HEK293T (cell line): ENCODE measurements around the gene BRPF1.

ENCODE experiments used
- CTCF ChIA-PET: fragments of 350-600 bp; formaldehyde crosslinking; extraction: SDS; loops from one replicate; lab custom pipeline; 2021; ENCODE audit warnings: antibody characterized with exemption, inconsistent platforms; lab: Yijun Ruan, JAX
- POLR2A ChIA-PET: fragments of 350-600 bp; formaldehyde crosslinking; extraction: SDS; loops from one replicate; lab custom pipeline; 2020; ENCODE audit warnings: antibody characterized with exemption, inconsistent platforms; lab: Yijun Ruan, JAX
- DNase-seq: peaks from one replicate; pipeline ENCODE4 v3.0.0; 2012; ENCODE audit warnings: mixed read lengths; ENCODE audit errors: extremely low spot score
- ARNT ChIP-seq: fragments of 450-650 bp; IDR thresholded peaks from 2 replicates; pipeline ENCODE4 v1.6.1; 2017; ENCODE audit warnings: mild to moderate bottlenecking
- BHLHE40 ChIP-seq: fragments of 450-650 bp; IDR thresholded peaks from 2 replicates; pipeline ENCODE4 v1.6.1; 2016; ENCODE audit warnings: mild to moderate bottlenecking, moderate library complexity, borderline replicate concordance
- CTBP1 ChIP-seq: fragments of 450-650 bp; IDR thresholded peaks from 2 replicates; pipeline ENCODE4 v1.6.1; 2016; ENCODE audit warnings: borderline replicate concordance
- ELF4 ChIP-seq: fragments of 450-650 bp; IDR thresholded peaks from 2 replicates; pipeline ENCODE4 v1.6.1; 2017; ENCODE audit warnings: antibody characterized with exemption
- FOXA1 ChIP-seq: fragments of 450-650 bp; IDR thresholded peaks from 2 replicates; pipeline ENCODE4 v1.6.1; 2016; ENCODE audit warnings: mild to moderate bottlenecking
- FOXK2 ChIP-seq: fragments of 450-650 bp; IDR thresholded peaks from 2 replicates; pipeline ENCODE4 v1.6.1; 2016; ENCODE audit warnings: mild to moderate bottlenecking
- FOXM1 ChIP-seq: fragments of 450-650 bp; IDR thresholded peaks from 2 replicates; pipeline ENCODE4 v1.6.1; 2017; ENCODE audit warnings: mild to moderate bottlenecking, borderline replicate concordance
- HDGF ChIP-seq: fragments of 450-650 bp; IDR thresholded peaks from 2 replicates; pipeline ENCODE4 v1.6.1; 2017; ENCODE audit warnings: antibody characterized with exemption, borderline replicate concordance
- L3MBTL2 ChIP-seq: fragments of 450-650 bp; conservative IDR thresholded peaks from 2 replicates; pipeline ENCODE4 v1.6.1; 2016; ENCODE audit warnings: mild to moderate bottlenecking
- LEF1 ChIP-seq: fragments of 450-650 bp; IDR thresholded peaks from 2 replicates; pipeline ENCODE4 v1.6.1; 2017; ENCODE audit warnings: mild to moderate bottlenecking, borderline replicate concordance
- NFRKB ChIP-seq: fragments of 450-650 bp; IDR thresholded peaks from 2 replicates; pipeline ENCODE4 v1.6.1; 2016; ENCODE audit warnings: mild to moderate bottlenecking, moderate library complexity
- SP1 ChIP-seq: fragments of 450-650 bp; IDR thresholded peaks from 2 replicates; pipeline ENCODE4 v1.6.1; 2017
- SUZ12 ChIP-seq: fragments of 450-650 bp; IDR thresholded peaks from 2 replicates; pipeline ENCODE4 v1.6.1; 2016; ENCODE audit warnings: mild to moderate bottlenecking
- TARDBP ChIP-seq: fragments of 450-650 bp; IDR thresholded peaks from 2 replicates; pipeline ENCODE4 v1.6.1; 2016
- ZNF384 ChIP-seq: fragments of 450-650 bp; IDR thresholded peaks from 2 replicates; pipeline ENCODE4 v1.6.1; 2016
- TF ChIP-seq, protein P1 (sequence below): fragments of 450-650 bp; IDR thresholded peaks from 2 replicates; pipeline ENCODE4 v1.6.1; 2016

BRPF1 gene

DNA sequence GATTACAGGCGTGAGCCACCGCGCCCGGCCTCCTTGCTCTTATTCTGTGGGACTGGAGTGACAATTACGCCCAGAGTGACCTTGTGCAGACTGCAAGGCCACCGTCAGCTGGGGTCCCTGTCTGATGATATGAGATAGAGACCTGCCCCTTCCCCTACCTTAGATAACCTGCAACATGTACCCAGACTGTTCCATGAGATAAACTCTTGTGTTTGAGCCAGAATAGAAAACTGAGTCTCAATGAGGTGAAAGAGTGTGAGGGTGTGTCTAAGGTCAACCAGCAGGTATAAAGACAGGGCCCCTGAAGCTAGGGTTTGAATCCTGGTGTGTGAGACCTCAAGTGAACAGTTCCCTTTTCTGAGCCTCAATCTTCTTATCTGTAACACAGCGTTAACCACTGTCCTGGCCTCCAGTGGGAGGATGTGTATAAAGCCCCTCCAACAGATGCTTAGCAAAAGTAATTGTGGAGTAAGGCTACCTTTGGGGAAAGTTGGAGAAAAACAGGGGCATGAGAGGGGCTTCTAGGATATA lies 54.7 kb downstream of the BRPF1 start:
- no peak for TF ChIP-seq FOXM1
- TF ChIP-seq ARNT: no peak
- TF ChIP-seq ZNF384: no peak
- TF ChIP-seq L3MBTL2: no peak
- TF ChIP-seq FOXK2: no peak
- TF ChIP-seq SP1: no peak
- no peak for TF ChIP-seq ELF4
- TF ChIP-seq, protein P1, sequence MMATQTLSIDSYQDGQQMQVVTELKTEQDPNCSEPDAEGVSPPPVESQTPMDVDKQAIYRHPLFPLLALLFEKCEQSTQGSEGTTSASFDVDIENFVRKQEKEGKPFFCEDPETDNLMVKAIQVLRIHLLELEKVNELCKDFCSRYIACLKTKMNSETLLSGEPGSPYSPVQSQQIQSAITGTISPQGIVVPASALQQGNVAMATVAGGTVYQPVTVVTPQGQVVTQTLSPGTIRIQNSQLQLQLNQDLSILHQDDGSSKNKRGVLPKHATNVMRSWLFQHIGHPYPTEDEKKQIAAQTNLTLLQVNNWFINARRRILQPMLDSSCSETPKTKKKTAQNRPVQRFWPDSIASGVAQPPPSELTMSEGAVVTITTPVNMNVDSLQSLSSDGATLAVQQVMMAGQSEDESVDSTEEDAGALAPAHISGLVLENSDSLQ: no peak
- no peak for TF ChIP-seq FOXA1
- no peak for TF ChIP-seq CTBP1
- TF ChIP-seq HDGF: no peak
- no peak for TF ChIP-seq SUZ12
- no peak for TF ChIP-seq BHLHE40
- TF ChIP-seq LEF1: no peak
- no peak for TF ChIP-seq TARDBP
- ChIA-PET CTCF (no interaction called here), POLR2A (interaction anchor here (1.0 to 1.3 kb wide), 3 partner anchors 17 to 137 kb away, joined by 3 to 4 read pairs (median 3); partner anchors contain the start of genes CAMK1 and OGG1)
- DNase-seq: no peak

DNA sequence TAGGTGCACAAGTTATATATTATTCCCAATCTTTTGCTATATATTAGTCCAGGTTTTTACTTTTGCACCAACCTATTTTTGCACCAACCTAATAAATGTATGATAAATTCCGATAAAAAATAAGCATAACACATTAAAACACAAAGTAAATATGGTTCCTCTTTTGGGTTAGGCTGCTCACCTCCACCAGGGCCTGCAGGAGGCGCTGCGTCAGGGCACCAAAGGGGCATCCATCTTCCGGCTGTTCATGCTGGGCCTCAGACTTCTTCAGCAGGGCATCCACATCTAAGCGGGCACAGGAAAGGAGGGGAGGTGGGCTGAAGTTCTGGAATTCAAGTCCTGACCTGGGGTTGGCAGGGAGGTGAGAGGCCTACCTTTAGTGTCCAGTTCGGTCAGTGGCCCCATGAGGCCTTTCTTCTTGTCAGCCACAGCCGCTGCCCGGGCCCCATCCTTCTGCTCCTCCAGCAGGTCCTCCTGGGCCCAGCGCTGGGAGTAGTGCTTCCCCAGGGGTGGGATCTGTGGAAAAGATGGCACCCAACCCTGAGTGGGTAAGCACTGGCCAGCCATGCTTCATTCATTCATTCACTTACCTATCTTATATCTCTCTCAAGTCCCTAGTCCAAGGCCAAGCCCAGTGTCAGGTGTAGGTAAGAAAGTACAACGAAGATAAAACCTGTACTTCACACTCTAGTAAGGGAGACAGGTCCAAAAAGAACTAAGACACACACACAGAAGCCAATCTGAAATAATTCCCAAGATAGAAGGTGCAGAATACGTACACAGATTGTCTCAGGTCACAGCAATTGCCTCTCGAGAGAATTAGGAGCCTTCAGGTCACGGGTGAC lies 55.5 kb downstream of the BRPF1 start:
- TF ChIP-seq HDGF (no peak), L3MBTL2 (no peak), ARNT (no peak), FOXM1 (no peak), NFRKB (no peak)
- POLR2A ChIA-PET: no interaction called here
- CTCF ChIA-PET: no interaction called here
- DNase-seq: peak; percentile 43

DNA sequence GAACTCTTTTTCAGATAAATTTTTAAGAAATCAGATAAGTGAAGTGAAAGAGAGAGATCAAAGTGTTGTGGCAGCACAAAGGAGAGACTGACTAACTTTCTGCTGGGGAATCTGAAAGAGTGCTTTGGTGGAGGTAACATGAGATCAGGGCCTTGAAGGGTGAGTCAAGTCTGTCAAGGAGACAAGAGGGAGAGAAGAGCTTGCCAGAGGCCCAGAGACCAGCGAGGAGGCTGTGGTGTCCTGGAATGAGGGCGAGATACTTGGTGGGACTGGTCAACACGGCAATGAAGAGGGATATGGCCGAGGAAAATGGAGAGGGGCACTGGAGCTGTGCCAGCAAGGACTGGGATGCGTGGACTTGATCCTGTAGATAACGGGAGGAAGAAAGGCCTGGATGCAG lies 56.2 kb downstream of the BRPF1 start:
- DNase-seq: no peak
- POLR2A ChIA-PET: no interaction called here
- TF ChIP-seq, protein P1: no peak
- TF ChIP-seq ZNF384 (no peak), FOXK2 (no peak), BHLHE40 (no peak), HDGF (no peak), CTBP1 (no peak), SP1 (no peak), FOXM1 (no peak), FOXA1 (no peak), L3MBTL2 (no peak), NFRKB (no peak)
- CTCF ChIA-PET: no interaction called here

DNA sequence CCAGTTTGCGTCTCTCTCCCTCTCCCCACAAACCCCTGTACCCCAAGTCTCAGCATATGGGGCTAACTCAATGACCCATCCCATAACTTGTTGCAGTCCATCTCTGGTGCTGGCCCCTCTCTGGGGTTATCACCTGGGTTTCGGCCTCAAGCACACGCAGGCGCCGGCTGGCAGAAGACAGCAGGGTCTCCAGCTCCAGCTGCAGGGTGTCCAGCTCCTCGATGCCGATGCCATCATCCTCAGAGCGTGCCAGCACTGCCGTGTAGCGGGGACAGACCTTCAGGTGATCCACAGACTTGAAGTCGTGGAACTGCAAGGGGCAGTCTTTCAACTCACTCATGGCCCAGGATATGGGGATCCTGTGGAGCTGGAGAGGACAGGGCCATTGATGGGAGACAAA lies 59.6 kb downstream of the BRPF1 start:
- ChIA-PET POLR2A (no interaction called here), CTCF (no interaction called here)
- TF ChIP-seq CTBP1 (no peak), ZNF384 (no peak), TARDBP (no peak), LEF1 (no peak), FOXM1 (no peak), HDGF (no peak), ARNT (no peak), FOXK2 (no peak), FOXA1 (no peak), ELF4 (no peak), L3MBTL2 (no peak)
- no peak for DNase-seq

DNA sequence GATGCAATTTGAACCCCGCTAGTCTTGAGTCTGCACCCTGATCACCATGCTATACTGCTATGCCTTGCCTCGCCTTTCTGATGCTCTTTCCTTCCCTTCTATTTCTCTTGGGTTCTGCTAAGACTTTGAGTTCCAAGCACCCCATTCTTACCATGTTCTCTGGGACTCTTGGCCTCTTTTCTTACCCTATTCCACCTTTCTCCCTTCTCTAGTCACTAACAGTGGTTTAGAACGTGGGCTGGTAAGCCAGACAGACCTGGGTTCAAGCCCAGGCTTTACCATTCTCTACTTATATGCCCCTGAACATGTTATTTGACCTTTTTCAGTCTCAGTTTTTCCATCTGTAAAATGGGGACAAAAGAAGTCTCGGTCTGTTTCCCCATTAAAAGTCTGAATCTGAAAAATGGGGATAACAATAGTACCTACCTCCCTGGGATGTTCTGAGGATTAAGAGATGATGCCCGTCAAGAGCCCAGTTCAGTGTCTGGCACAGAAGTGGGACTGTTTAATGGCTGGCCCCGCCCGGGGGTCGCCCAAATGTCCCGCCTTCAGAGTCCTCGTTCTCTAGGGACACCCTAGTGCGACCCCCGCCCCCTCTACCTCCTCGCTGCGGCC lies 60.4 kb downstream of the BRPF1 start:
- TF ChIP-seq FOXM1: no peak
- TF ChIP-seq ZNF384: no peak
- no peak for TF ChIP-seq HDGF
- TF ChIP-seq TARDBP: no peak
- TF ChIP-seq CTBP1: no peak
- TF ChIP-seq ELF4: no peak
- TF ChIP-seq FOXK2: no peak
- TF ChIP-seq L3MBTL2: no peak
- no peak for TF ChIP-seq ARNT
- TF ChIP-seq NFRKB: no peak
- TF ChIP-seq SUZ12: no peak
- TF ChIP-seq SP1: no peak
- TF ChIP-seq, protein P1: no peak
- TF ChIP-seq LEF1: no peak
- TF ChIP-seq FOXA1: no peak
- no peak for TF ChIP-seq BHLHE40
- ChIA-PET POLR2A (interaction anchor here (0.9 to 1.4 kb wide), 7 partner anchors 11 to 142 kb away, joined by 3 to 14 read pairs (median 6); partner anchors contain the start of genes CAMK1 and CRELD1), CTCF (no interaction called here)
- no peak for DNase-seq
